GM04504 (cell line): ENCODE measurements around the gene ZIC4.

Source experiments
- DNase-seq: peaks from one replicate; pipeline ENCODE4 v3.0.0-alpha.2; 2012; ENCODE audit warnings: low read depth

ZIC4 gene

GRCh38 chr3:147369661-147370123 is 36.7 kb downstream of the ZIC4 start:
- DNase-seq: no peak

- DNase-seq: no peak
Observed at GRCh38 chr3:147369231-147369630, 37.1 kb downstream of the ZIC4 start.

DNA sequence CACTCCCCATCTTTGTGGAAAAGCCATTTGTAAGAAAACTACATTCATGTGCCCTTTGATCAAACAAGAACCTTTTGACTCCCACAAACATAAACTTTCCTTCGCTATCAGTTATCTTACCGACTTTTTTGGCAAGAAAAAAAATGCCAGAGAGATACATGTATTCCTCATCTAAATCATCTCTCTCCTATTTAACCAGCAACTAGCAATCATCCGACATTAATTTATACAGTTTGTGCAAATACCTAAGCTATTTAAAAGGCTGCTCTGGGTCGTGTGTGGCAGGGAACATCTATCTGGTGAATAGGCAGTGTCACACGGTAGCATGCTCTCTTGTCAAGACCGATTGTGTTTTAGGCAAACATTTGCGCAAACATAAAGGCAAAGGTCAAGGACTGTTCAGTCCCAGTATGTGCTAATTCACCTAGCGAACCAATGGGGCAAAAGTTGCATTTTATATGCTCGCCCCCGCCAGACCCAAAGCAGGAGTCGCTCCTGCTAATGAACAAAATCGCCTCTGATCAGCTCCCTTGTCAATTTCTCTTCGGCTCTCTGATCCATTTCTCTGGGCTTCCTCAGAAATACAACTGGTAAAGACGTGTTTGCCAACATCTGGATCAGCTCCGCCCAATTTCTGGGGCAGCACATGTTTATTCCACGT is 37.7 kb downstream of the ZIC4 start:
- no peak for DNase-seq

- no peak for DNase-seq
Observed at GRCh38 chr3:147368151-147368550, 38.2 kb downstream of the ZIC4 start.

DNA sequence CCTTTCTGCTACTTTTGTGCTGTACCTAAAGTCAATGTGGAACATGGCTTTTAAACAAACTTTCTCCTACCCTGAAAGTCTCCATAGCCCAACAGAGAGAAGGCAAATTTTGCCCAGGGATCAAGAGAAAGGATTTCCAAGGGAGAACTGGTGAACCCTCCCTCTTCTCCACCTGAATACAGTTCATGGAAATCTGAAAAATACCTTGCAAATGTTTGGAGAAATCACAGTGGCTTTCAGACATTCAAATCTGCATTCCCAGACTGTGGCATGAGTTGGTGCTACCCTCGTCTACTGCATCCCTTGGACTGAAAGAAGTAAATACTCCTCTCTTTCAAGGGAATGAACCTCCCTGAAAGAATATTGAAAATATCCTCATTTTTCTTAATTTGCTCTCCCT is 38.7 kb downstream of the ZIC4 start:
- DNase-seq: no peak

GRCh38 chr3:147365196-147366115 is 40.9 kb downstream of the ZIC4 start:
- DNase-seq: no peak

DNA sequence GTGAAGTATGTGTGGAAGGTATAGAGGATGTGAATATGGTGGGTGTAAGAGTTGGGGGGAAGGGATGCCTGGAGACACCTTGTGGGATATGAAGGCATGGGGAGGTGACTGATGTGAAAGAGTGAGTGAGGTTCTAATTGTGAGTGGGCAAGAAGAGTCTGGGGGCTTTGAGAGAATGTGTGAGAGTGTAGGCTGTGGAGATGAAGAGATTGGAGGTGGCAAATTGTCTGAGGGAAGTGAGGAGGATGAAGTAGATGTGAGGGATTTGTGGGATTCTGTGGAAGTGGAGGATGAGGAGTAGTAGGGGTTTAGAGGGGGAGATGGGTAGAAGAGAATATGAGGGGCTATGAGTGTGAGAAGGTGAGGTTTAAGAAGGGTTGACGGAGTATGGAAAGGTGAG is 41.6 kb downstream of the ZIC4 start:
- DNase-seq: no peak

DNA sequence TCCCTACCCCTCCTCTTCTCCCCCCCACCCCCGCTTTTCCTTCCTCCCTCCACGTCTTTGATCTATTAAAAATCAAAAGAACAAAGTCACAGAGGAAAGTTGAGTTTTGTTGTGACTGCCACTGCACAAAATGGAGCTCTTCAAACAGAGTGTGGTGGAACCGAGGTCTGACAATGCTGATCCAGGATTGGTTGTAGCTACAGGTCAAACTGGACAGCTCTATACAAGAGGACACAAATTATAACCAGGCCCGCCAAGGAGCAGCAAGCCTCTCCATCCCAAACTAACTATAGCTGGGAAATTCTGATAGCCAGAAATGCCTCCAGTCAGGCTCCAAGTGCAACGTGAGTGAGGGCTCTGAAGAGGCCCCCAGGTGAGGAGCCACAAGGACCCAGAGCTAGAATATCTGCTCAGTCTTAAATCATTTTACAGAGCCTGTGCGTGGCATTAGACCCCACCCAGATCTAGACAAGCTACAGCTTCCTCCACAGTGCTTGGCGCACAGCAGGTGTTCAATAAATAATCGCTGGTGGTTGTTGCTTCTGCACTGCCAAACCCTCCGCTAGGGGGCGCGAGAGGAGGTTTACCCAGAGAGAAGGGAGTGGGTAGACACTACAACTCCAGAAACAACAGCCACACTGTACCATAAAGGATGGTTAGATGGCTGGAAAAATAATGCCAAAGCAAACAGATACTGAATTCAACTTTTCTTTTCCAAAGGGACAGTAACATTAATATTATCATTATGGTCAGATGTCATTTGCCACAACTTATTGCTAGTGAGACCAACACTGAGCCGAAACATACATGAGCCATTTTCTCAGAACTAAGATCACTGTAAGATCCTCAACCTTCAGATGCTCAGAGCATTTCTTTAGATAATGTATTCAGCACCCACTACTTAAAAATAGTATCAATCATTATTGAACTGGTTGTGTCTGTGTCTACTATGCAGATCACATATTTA is 44.6 kb downstream of the ZIC4 start:
- no peak for DNase-seq

- no peak for DNase-seq
Observed at GRCh38 chr3:147360646-147361453, 45.5 kb downstream of the ZIC4 start.

DNA sequence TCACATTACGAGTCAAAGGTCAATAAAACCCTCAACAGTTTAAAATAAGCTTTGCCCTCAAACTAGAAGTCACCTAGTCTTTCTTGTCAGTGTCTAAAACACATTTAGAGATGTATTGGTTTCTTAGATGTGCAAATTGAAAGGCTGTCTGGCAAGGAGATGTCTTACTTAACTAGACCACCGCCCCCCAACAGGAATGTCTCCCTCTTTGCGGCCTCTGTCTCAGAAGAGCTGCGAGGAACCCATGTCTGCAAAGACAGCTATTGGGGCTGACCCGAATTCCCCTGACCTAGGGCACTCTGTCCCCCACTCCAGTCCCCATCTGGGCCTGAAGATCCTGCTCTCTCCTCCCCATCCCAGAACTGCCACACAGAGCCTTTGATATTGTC is 46.3 kb downstream of the ZIC4 start:
- no peak for DNase-seq

DNA sequence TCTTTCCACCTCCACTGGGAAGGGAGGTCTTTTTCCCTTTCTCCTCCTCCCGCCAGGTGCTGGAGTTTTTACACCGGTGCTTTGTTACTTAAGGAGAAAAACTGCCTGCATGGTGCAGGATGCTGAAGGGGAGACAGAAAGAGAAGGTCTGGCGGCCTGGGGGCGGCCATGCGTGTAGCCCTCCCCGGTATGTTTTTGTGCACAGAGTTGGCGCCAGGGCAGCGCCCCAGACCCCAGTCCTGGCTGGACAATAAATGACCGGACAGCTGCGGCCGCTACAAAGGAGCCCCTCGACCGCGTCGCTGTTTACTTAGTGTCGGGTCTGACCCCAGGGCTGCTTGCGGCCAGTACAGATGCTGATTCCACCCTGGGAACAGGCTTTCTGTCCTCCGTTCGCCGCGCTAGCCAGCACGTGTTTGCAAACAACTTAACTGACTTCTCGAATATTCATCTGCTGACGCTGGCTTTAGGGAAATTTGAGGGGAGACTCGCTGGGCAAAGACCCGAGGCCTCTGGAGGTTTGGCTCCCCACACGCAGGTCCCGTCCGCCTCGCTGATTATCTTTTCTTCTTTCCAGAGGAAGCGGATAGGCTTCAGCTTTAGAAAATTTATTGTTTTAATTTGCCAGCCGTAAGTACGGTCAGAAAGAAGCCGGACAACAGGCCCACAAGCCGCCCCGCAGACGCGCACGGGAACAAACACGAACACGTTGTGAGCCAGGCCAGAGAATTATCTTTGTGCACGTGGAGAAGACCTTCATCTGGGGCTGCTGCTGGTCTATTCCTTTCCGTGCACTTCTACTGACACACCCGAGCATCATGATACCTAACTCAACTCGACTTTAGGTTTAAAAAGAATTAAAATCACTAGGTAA is 46.9 kb downstream of the ZIC4 start:
- no peak for DNase-seq

DNA sequence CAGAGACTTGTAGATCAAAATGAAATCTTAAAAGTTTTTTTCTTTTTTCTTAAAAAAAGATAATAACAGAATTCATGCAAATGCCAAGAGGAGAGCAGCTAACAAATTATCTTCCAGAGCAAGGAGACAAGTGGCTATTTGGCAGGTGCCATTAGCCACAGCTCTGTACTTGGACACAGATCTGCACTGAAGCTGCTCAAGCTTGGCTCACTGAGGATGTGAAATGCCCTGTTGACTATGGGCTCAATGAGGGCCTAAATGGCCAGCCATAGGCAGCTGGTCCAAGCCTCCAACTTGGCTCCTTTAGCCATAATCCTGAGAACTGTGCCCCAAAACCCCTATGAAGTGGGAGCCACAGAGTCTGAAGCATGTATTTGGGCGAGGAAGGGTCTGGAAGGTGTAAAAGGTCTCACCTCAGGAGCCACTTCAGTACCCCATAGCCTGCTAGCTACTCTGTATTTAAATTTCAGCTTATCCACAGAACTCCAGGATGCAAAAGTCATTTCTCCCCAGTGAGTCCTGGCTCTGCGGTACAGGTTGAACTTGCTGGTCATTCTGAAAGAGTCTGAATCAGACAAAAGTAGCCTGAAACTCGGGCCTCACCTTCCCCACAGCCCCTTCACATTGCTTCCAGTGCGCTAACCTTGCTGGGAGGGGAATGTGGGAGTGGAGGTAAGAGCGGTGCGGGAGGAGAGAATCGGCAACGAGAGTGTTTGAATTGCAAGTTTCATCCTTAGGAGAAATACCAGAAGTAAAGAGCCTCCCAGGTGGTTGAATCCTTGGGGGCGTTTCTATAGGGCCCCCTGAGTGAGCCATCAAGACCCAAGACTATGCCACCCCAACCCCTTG is 48.0 kb downstream of the ZIC4 start:
- no peak for DNase-seq

GRCh38 chr3:147356909-147357900 is 49.1 kb downstream of the ZIC4 start:
- no peak for DNase-seq

DNA sequence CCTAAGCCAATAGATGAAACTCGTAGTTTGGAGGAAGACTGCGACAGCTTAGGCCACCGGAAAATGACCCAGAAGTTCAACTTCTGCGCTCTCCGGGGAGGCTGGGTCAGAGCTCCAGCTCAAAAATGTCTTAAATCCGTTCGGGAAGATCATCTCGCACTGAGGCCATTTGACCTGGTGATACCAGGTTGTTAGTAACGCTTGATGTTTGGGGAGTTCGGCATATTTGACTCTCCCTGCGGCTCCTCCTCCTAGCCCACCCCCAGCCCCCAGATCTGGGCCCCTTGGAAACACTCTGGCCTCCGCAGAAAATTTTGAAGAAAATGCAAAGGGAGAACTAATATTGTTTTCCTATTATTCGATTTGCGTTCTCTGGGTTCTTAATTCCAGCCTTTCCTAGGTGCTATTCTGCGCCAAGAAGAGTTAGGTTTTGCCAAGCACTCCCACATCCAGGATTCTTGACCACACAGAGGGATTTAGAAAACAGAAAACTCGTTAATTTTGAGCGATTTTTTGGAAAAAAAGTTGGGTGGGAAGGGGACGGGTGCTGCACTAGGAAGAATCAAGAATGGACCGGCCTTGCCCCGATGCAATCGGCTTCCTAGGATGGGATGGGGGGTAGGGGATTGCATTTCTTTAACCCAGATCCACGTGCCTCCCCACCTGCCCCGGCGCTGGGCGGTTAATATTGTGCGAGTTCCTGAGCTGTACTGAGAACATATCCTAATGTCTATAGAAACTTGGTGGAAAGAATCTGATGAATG is 50.0 kb downstream of the ZIC4 start:
- no peak for DNase-seq

GRCh38 chr3:147355753-147356090 is 50.6 kb downstream of the ZIC4 start:
- DNase-seq: no peak

- DNase-seq: no peak
Observed at GRCh38 chr3:147355084-147355752, 51.1 kb downstream of the ZIC4 start.

- no peak for DNase-seq
Observed at GRCh38 chr3:147354623-147355022, 51.7 kb downstream of the ZIC4 start.
